ENCODE results near the gene CYB5R4. TPM values are rescaled to one million over a fixed set of nuclear protein-coding genes. Genes with fewer than 3 reads are reported as not detected.

The CYB5R4 gene
- polyA plus RNA-seq, 3 donors from 2014 or later, result 28.5 to 39.2 (median 35.1) TPM

- Mint-ChIP-seq H3K4me1 (no peaks in the 10 kb centered on the region), H3K9me3 (peaks cover 0 to 1% (median 0%) of the 10 kb centered on the region in 6 donors)
These were observed 126.2 kb downstream of the CYB5R4 start for GRCh38 chr6:83985715-83986114.

GRCh38 chr6:83998021-83998584 is 138.6 kb downstream of the CYB5R4 start:
- Mint-ChIP-seq H3K36me3 (peaks cover 7 to 15% (median 8%) of the 10 kb centered on the region in 3 donors), H3K27ac (no peak overlapping the region), H3K4me1 (no peaks in the 10 kb centered on the region), H3K9me3 (peaks cover 4 to 8% (median 5%) of the 10 kb centered on the region in 6 donors), H3K27me3 (ENCODE audit: low read depth in 3 of 3) (peaks cover 6 to 12% (median 6%) of the 10 kb centered on the region in 3 donors), H3K4me3 (no peak overlapping the region)
- no peak for DNase-seq

More at GRCh38 chr6:83985715-83986114, 126.2 kb downstream of the CYB5R4 start:
- no peak overlapping the region for H3K27ac Mint-ChIP-seq
- H3K36me3 Mint-ChIP-seq, result peaks cover 24 to 31% (median 31%) of the 10 kb centered on the region in 3 donors
- H3K4me3 Mint-ChIP-seq, result no peak overlapping the region
- peaks cover 0 to 7% (median 3%) of the 10 kb centered on the region in 3 donors for H3K27me3 Mint-ChIP-seq (ENCODE audit: low read depth in 3 of 3)
- no peak for DNase-seq

GRCh38 chr6:84001119-84001518 is 141.6 kb downstream of the CYB5R4 start:
- H3K27me3 Mint-ChIP-seq (ENCODE audit: low read depth in 3 of 3), result peaks cover 5 to 10% (median 5%) of the 10 kb centered on the region in 3 donors
- H3K27ac Mint-ChIP-seq, result no peak overlapping the region
- no peaks in the 10 kb centered on the region for H3K4me1 Mint-ChIP-seq
- H3K9me3 Mint-ChIP-seq, result peaks cover 0 to 5% (median 4%) of the 10 kb centered on the region in 6 donors
- no peak overlapping the region for H3K4me3 Mint-ChIP-seq
- H3K36me3 Mint-ChIP-seq, result no peaks in the 10 kb centered on the region
- DNase-seq, result no peak

GRCh38 chr6:84002226-84002625 is 142.7 kb downstream of the CYB5R4 start:
- Mint-ChIP-seq H3K27me3 (ENCODE audit: low read depth in 3 of 3) (peaks cover 2 to 10% (median 4%) of the 10 kb centered on the region in 3 donors), H3K4me1 (no peaks in the 10 kb centered on the region), H3K27ac (no peak overlapping the region), H3K4me3 (no peak overlapping the region), H3K9me3 (peaks cover 0 to 4% (median under 1%) of the 10 kb centered on the region in 6 donors), H3K36me3 (no peaks in the 10 kb centered on the region)
- no peak for DNase-seq

GRCh38 chr6:84003131-84003530 is 143.6 kb downstream of the CYB5R4 start:
- Mint-ChIP-seq H3K4me3 (no peak overlapping the region), H3K27ac (no peak overlapping the region), H3K36me3 (no peaks in the 10 kb centered on the region), H3K27me3 (ENCODE audit: low read depth in 3 of 3) (peaks cover 2 to 10% (median 6%) of the 10 kb centered on the region in 3 donors), H3K4me1 (no peaks in the 10 kb centered on the region), H3K9me3 (peaks cover 0 to 4% (median 0%) of the 10 kb centered on the region in 6 donors)
- no peak for DNase-seq

- Mint-ChIP-seq H3K27ac (no peak overlapping the region), H3K27me3 (ENCODE audit: low read depth in 3 of 3) (peaks cover 2 to 10% (median 6%) of the 10 kb centered on the region in 3 donors), H3K4me1 (no peaks in the 10 kb centered on the region), H3K9me3 (peaks cover 0 to 4% (median 0%) of the 10 kb centered on the region in 6 donors), H3K36me3 (no peaks in the 10 kb centered on the region), H3K4me3 (no peak overlapping the region)
- DNase-seq, result no peak
These were observed 144.2 kb downstream of the CYB5R4 start for GRCh38 chr6:84003654-84004053.

- Mint-ChIP-seq H3K4me3 (no peak overlapping the region), H3K27me3 (ENCODE audit: low read depth in 3 of 3) (peaks cover 0 to 7% (median 7%) of the 10 kb centered on the region in 3 donors), H3K9me3 (peaks cover 0 to 8% (median under 1%) of the 10 kb centered on the region in 6 donors), H3K4me1 (no peaks in the 10 kb centered on the region), H3K36me3 (no peaks in the 10 kb centered on the region), H3K27ac (no peak overlapping the region)
- DNase-seq, result no peak
These were observed 148.4 kb downstream of the CYB5R4 start for GRCh38 chr6:84007871-84008270.

GRCh38 chr6:84013354-84013753 is 153.9 kb downstream of the CYB5R4 start:
- no peaks in the 10 kb centered on the region for H3K36me3 Mint-ChIP-seq
- H3K4me3 Mint-ChIP-seq, result no peak overlapping the region
- DNase-seq, result no peak
- peaks cover 0 to 4% (median 0%) of the 10 kb centered on the region in 6 donors for H3K9me3 Mint-ChIP-seq
- no peaks in the 10 kb centered on the region for H3K4me1 Mint-ChIP-seq
- no peak overlapping the region for H3K27ac Mint-ChIP-seq
- peaks cover 0 to 5% (median 2%) of the 10 kb centered on the region in 3 donors for H3K27me3 Mint-ChIP-seq (ENCODE audit: low read depth in 3 of 3)

- no peak for DNase-seq
- Mint-ChIP-seq H3K36me3 (no peaks in the 10 kb centered on the region), H3K4me3 (no peak overlapping the region), H3K9me3 (peaks cover 0 to 4% (median 0%) of the 10 kb centered on the region in 6 donors), H3K4me1 (no peaks in the 10 kb centered on the region), H3K27me3 (ENCODE audit: low read depth in 3 of 3) (peaks cover 0 to 5% (median 2%) of the 10 kb centered on the region in 3 donors), H3K27ac (no peak overlapping the region)
These were observed 154.4 kb downstream of the CYB5R4 start for GRCh38 chr6:84013931-84014330.

GRCh38 chr6:84016029-84016428 is 156.5 kb downstream of the CYB5R4 start:
- DNase-seq, result no peak
- H3K27me3 Mint-ChIP-seq (ENCODE audit: low read depth in 3 of 3), result no peaks in the 10 kb centered on the region
- no peaks in the 10 kb centered on the region for H3K36me3 Mint-ChIP-seq
- H3K27ac Mint-ChIP-seq, result no peak overlapping the region
- H3K4me3 Mint-ChIP-seq, result no peak overlapping the region
- no peaks in the 10 kb centered on the region for H3K4me1 Mint-ChIP-seq
- peaks cover 0 to 4% (median 0%) of the 10 kb centered on the region in 6 donors for H3K9me3 Mint-ChIP-seq

Other genes with a start within 250 kb of the CYB5R4 start
- gene SNAP91, start 150.6 kb upstream of the CYB5R4 start, polyA plus RNA-seq, result not detected
- gene RIPPLY2, start 6.3 kb upstream of the CYB5R4 start, polyA plus RNA-seq, result not detected
- not detected for gene MRAP2, start 174.1 kb downstream of the CYB5R4 start, polyA plus RNA-seq